ENCODE data around the gene HCRTR2.

DNA sequence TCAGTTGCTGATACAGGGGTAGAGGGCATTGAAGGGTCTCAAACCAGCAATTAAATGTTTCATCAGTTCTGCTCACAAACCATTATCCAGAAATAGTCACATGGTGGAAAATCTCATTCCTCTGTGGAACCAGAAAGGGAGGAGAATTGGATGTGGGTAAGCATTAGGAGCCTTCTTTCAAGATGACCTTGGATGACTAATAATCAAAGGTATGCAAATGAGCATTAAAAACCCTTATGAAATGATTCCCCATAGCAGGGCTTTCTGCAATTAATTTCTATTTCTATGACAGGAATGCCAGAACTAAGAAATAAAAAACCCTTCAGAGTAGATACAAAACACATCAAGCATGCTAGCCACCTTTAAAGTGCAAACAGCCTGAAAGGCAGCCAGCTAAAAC is 37.4 kb upstream of the HCRTR2 start:
- TF ChIP-seq, protein P1, sequence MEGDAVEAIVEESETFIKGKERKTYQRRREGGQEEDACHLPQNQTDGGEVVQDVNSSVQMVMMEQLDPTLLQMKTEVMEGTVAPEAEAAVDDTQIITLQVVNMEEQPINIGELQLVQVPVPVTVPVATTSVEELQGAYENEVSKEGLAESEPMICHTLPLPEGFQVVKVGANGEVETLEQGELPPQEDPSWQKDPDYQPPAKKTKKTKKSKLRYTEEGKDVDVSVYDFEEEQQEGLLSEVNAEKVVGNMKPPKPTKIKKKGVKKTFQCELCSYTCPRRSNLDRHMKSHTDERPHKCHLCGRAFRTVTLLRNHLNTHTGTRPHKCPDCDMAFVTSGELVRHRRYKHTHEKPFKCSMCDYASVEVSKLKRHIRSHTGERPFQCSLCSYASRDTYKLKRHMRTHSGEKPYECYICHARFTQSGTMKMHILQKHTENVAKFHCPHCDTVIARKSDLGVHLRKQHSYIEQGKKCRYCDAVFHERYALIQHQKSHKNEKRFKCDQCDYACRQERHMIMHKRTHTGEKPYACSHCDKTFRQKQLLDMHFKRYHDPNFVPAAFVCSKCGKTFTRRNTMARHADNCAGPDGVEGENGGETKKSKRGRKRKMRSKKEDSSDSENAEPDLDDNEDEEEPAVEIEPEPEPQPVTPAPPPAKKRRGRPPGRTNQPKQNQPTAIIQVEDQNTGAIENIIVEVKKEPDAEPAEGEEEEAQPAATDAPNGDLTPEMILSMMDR (IDR thresholded peaks at IDR 0.05) = no peak
- no peak for TF ChIP-seq POLR2A (IDR thresholded peaks at IDR 0.05)
